Measurements from ENCODE around the gene PCDHGB4. TPM values are rescaled to one million over a fixed set of nuclear protein-coding genes. Genes with fewer than 3 reads are reported as not detected.
A peak's percentile ranks its signal among the peaks of the same experiment; 100 is the strongest.

Gene PCDHGB4
- total and polyA plus RNA-seq, 10 of the 15 experiments (the other 5 are each of a cell fraction or from before 2014, with no cell fraction given): 0.02 to 0.20 (median 0.04) TPM; not detected in 4

- H3K79me2 ChIP-seq (ENCODE audit: control insufficient read depth, insufficient read depth, low read length): no peaks in the 10 kb centered on the region
- H3K4me3 ChIP-seq: no peak within 1 kb of the TSS
- TF ChIP-seq RAD21 (IDR thresholded peaks at IDR 0.05; ENCODE audit: insufficient read depth, low read depth, low read length): 0 out of 2 replicates have a peak, but pooled peaks have one; percentile 13
- TF ChIP-seq ZBTB33 (IDR thresholded peaks at IDR 0.05): no peak
- TF ChIP-seq CTCF (IDR thresholded peaks at IDR 0.05 in 2 of 3, conservative IDR thresholded peaks at IDR 0.05 in 1 of 3; ENCODE audit: control insufficient read depth in 2 of 3, extremely low read depth in 1 of 3, insufficient read depth in 1 of 3, low read depth in 3 of 3, low read length in 3 of 3): peak in 2 of 3 experiments; percentile 28 to 35; a peak in 2 of 6 replicates
- H3K9ac ChIP-seq (ENCODE audit: control insufficient read depth, insufficient read depth, low read length): no peak within 1 kb of the TSS
- DNase-seq (ENCODE audit: low read depth, low spot score) (no peak), ATAC-seq (peak; percentile 45; the same call in 2 of the 3 replicates), FAIRE-seq (no peak)
- no peaks in the 10 kb centered on the region for H3K4me1 ChIP-seq (ENCODE audit: control insufficient read depth, insufficient read depth, low read length)
- POLR2A ChIA-PET: no interaction called here
- RAD21 ChIA-PET (ENCODE audit: unreplicated experiment): no interaction called here
- intact Hi-C loops (cut with micrococcal nuclease; ENCODE audit: unreplicated experiment) (no loop called here), in situ Hi-C loops (cut with MboI) (no loop called here)
- H3K36me3 ChIP-seq (ENCODE audit: control insufficient read depth in 2 of 2, insufficient read depth in 2 of 2, low read length in 1 of 2): no peaks in the 10 kb centered on the region
- no peaks in the 10 kb centered on the region for H4K20me1 ChIP-seq (ENCODE audit: control insufficient read depth, insufficient read depth)
- SMC1A ChIA-PET (ENCODE audit: uncharacterized antibody, unreplicated experiment): interaction anchor here (1.4 kb wide), 1 partner anchor 10 kb away, joined by 4 read pairs; the partner anchor contains the start of gene PCDHGA10
- no peak within 1 kb of the TSS for H3K4me2 ChIP-seq (ENCODE audit: control insufficient read depth, insufficient read depth)
- CTCF ChIA-PET: interaction anchor here (0.9 to 1.7 kb wide), 3 partner anchors 10 to 161 kb away, joined by 3 to 8 read pairs (median 3); partner anchors contain the start of gene PCDHGA10
- no peak within 1 kb of the TSS for H2AFZ ChIP-seq (ENCODE audit: control insufficient read depth, low read depth, low read length)
- WGBS (ENCODE audit: insufficient coverage, insufficient replicate concordance, low lambda C conversion rate, missing lambda C conversion rate): 54% methylated on average over 27 of the region's 27 CpGs
- no peak within 1 kb of the TSS for H3K27ac ChIP-seq (ENCODE audit: control insufficient read depth, insufficient read depth)
- no TSS peak for BruUV-seq (replicated peaks)
- H3K27me3 ChIP-seq (replicated peaks in 1 of 2; ENCODE audit: control insufficient read depth in 2 of 2, insufficient read depth in 2 of 2, low read length in 1 of 2): no peaks in the 10 kb centered on the region
- peaks cover 18% of the 10 kb centered on the region for H3K9me3 ChIP-seq (replicated peaks; ENCODE audit: control insufficient read depth, insufficient read depth, low read length)
These were observed 15.2 kb downstream of the PCDHGB4 start, which contains the start of gene PCDHGA9 for GRCh38 chr5:141402553-141403243. Gene PCDHGA9, plus strand, starts transcription at chr5:141402778. Its CDS starts 175 bp downstream, at chr5:141402953.

All from GM12878 (cell line).